ENCODE measurements around the gene ZCCHC7.

- peak in 1 of 6 experiments; percentile 13 for TF ChIP-seq CTCF (IDR thresholded peaks at IDR 0.05)
- no peak for TF ChIP-seq POLR2A (IDR thresholded peaks at IDR 0.05)
These were observed 244.5 kb downstream of the ZCCHC7 start for GRCh38 chr9:37364751-37365360.

Data from thyroid gland (tissue), 4 donors.